K562 (cell line): ENCODE measurements around the gene HES6. TPM values are rescaled to one million over a fixed set of nuclear protein-coding genes. Genes with fewer than 3 reads are reported as not detected.

Experiments
- BACH1 ChIP-seq: fragments of 200-800 bp; sonication (Bioruptor generic); IDR thresholded peaks from 2 replicates; pipeline ENCODE4 v1.6.1; 2016; ENCODE audit warnings: missing genetic modification characterization, missing compliant biosample characterization
- ETV1 ChIP-seq: fragments of 450-650 bp; conservative IDR thresholded peaks from 2 replicates; pipeline ENCODE4 v1.6.1; 2016; ENCODE audit warnings: missing genetic modification characterization, control low read depth, low read depth, missing compliant biosample characterization
- GABPB2 ChIP-seq: fragments of 250-450 bp; sonication (Bioruptor Pico); conservative IDR thresholded peaks from 2 replicates; pipeline ENCODE4 v1.5.1; 2021; ENCODE audit warnings: mild to moderate bottlenecking
- GATAD2B ChIP-seq: fragments of 450-650 bp; IDR thresholded peaks from 2 replicates; pipeline ENCODE4 v1.6.1; 2017; ENCODE audit warnings: mild to moderate bottlenecking, borderline replicate concordance
- NELFE ChIP-seq: IDR thresholded peaks from 2 replicates; pipeline ENCODE4 v1.6.1; 2011; ENCODE audit warnings: mild to moderate bottlenecking; ENCODE audit not compliant: insufficient read depth, insufficient read length
- NUFIP1 ChIP-seq: fragments of 450-650 bp; IDR thresholded peaks from 2 replicates; pipeline ENCODE4 v1.6.1; 2018; ENCODE audit not compliant: partially characterized antibody
- SMAD3 ChIP-seq: fragments of 450-650 bp; formaldehyde crosslinking; conservative IDR thresholded peaks from 2 replicates; pipeline ENCODE4 v1.4.0; 2020; ENCODE audit warnings: mild to moderate bottlenecking
- SP1 ChIP-seq: sonication (generic); formaldehyde crosslinking; IDR thresholded peaks from 2 replicates; pipeline ENCODE4 v1.8.1; 2022; ENCODE audit warnings: mild to moderate bottlenecking, missing genetic modification reagents
- SRSF3 ChIP-seq: fragments of 200-400 bp; formaldehyde crosslinking; IDR thresholded peaks from 2 replicates; pipeline ENCODE4 v1.6.1; 2016; ENCODE audit warnings: mild to moderate bottlenecking, low read length, moderate library complexity; ENCODE audit not compliant: insufficient read depth
- TBP ChIP-seq: optimal IDR thresholded peaks from 2 replicates; pipeline ENCODE3; 2011; ENCODE audit warnings: low read depth, low read length, improper control_type of control experiment
- TEAD1 ChIP-seq, 2 experiments: fragments of 450-650 bp in 1 of 2; sonication (generic) in 1 of 2; formaldehyde crosslinking; IDR thresholded peaks; 2 replicates each; pipeline versions ENCODE4 v1.4.0 to v1.8.0; 2020 to 2022; ENCODE audit warnings: mild to moderate bottlenecking in 2 of 2, missing genetic modification reagents in 1 of 2
- TOE1 ChIP-seq, 2 experiments: fragments of 450-650 bp in 1 of 2; sonication (generic) in 1 of 2; formaldehyde crosslinking in 1 of 2; IDR thresholded peaks; 2 replicates each; pipeline versions ENCODE4 v1.7.1 to v1.8.0; 2016 to 2022; ENCODE audit warnings: borderline replicate concordance in 2 of 2, mild to moderate bottlenecking in 2 of 2, antibody characterized with exemption in 1 of 2, inconsistent platforms in 1 of 2, low read depth in 1 of 2, missing genetic modification reagents in 1 of 2, moderate library complexity in 1 of 2
- ZBTB1 ChIP-seq: sonication (generic); formaldehyde crosslinking; IDR thresholded peaks from 2 replicates; pipeline ENCODE4 v1.8.1; 2023; ENCODE audit warnings: missing genetic modification reagents, low read depth, mild to moderate bottlenecking, borderline replicate concordance
- ZFP36 ChIP-seq: fragments of 150-350 bp; IDR thresholded peaks from 2 replicates; pipeline ENCODE4 v1.6.1; 2018; ENCODE audit warnings: low read length, low read depth; ENCODE audit not compliant: partially characterized antibody
- ZNF324 ChIP-seq: fragments of 250-450 bp; sonication (Bioruptor Pico); IDR thresholded peaks from 2 replicates; pipeline ENCODE4 v1.4.0; 2020; ENCODE audit warnings: mild to moderate bottlenecking
- ZNF431 ChIP-seq: sonication (generic); formaldehyde crosslinking; IDR thresholded peaks from 2 replicates; pipeline ENCODE4 v1.8.0; 2022; ENCODE audit warnings: mild to moderate bottlenecking, missing genetic modification reagents
- polyA plus RNA-seq, 8 experiments: library from polyadenylated mRNA; depleted of rRNA in 4 of 8; stranded (reverse) in 5 of 8; unstranded in 3 of 8; fragments of >200 nt; fragmentation: Nextera tagmentation in 2 of 8; fragmentation: Illumina TruSeq in 1 of 8; extraction: Ambion mirVana in 2 of 8; extraction: Trizol in 1 of 8; gene quantifications; 2 replicates each; pipeline versions ENCODE4 v1.2.1 to v1.2.3, GENCODE V29; 2011 to 2014; ENCODE audit warnings: inconsistent platforms in 1 of 8, missing spikeins in 1 of 8
- total RNA-seq, 7 experiments: library from RNA; depleted of rRNA in 6 of 7; stranded (reverse); fragments of >200 nt in 6 of 7; fragmentation: Illumina TruSeq in 2 of 7; extraction: Trizol in 2 of 7; gene quantifications; 2 replicates each; pipeline versions ENCODE4 v1.2.1 to v1.2.3, GENCODE V29; 2011 to 2021; ENCODE audit warnings: low replicate concordance in 1 of 7
- TF ChIP-seq, protein P1 (sequence below): sonication (generic); formaldehyde crosslinking; IDR thresholded peaks from 2 replicates; pipeline ENCODE4 v1.9.0; 2022; ENCODE audit warnings: mild to moderate bottlenecking, missing genetic modification reagents
- TF ChIP-seq, protein P2 (sequence below): fragments of 200-800 bp; sonication (Bioruptor generic); IDR thresholded peaks from 2 replicates; pipeline ENCODE4 v1.6.1; 2016; ENCODE audit warnings: missing genetic modification characterization, missing compliant biosample characterization
- TF ChIP-seq, protein P3 (sequence below): fragments of 450-650 bp; formaldehyde crosslinking; conservative IDR thresholded peaks from 2 replicates; pipeline ENCODE4 v1.4.0; 2022; ENCODE audit warnings: mild to moderate bottlenecking, missing genetic modification characterization

Gene HES6
- total and polyA plus RNA-seq, 9 of the 15 experiments (the other 6 are each of a cell fraction or from before 2014, with no cell fraction given), result 6.2 to 133 (median 29.2) TPM

DNA sequence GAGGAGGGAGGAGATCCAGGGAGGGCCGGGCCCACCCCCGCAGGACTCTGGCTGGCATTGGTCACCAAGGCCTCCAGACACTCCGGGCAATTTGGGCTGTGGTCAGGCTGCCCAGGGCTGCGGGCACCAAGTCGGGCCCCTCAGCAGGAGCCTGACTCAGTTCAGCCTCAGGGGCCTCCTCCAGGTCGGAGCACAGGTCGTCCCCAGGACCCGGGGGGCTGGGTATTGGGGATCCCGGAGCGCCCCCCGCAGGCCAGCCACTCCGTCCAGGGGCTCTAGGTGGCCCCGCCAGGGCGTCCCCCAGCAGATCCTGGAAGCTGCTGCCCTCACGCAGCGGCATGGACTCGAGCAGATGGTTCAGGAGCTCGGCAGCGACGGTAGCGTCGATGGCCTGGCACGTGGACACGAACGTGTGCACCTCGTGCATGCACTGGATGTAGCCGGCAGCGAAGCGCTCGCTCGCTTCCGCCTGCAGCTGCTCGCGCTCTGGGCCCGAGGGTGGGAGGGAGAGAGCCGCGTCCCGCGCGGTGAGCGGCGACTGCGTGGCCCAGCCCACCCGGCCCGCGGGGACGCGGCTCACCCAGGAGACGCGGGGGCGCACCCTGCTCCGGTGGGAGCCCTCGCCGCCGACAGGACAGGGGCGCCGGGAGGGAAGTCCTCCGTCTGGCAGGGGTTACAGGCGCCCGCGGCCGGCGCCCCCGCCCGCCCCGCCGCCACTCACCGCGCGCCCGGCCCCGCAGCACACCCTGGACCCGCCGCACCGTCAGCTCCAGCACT, 884 bp downstream of the HES6 start (continued):
- no peak; the same call in 1 of the 2 replicates for TF ChIP-seq TOE1 (IDR thresholded peaks at IDR 0.05; ENCODE audit: borderline replicate concordance)
- peak; percentile 91; the same call in 1 of the 2 replicates for TF ChIP-seq TOE1 (CRISPR knock-in tag; IDR thresholded peaks at IDR 0.05; ENCODE audit: borderline replicate concordance, low read depth)
- peak; percentile 92 for TF ChIP-seq ZNF431 (CRISPR knock-in tag)
- TF ChIP-seq GATAD2B, result no peak
- no peak for TF ChIP-seq TBP
- TF ChIP-seq NELFE, result no peak
- TF ChIP-seq SP1 (CRISPR knock-in tag), result no peak
- TF ChIP-seq, protein P1, sequence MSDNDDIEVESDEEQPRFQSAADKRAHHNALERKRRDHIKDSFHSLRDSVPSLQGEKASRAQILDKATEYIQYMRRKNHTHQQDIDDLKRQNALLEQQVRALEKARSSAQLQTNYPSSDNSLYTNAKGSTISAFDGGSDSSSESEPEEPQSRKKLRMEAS (CRISPR knock-in tag), result peak; percentile 99
- TF ChIP-seq, protein P2, sequence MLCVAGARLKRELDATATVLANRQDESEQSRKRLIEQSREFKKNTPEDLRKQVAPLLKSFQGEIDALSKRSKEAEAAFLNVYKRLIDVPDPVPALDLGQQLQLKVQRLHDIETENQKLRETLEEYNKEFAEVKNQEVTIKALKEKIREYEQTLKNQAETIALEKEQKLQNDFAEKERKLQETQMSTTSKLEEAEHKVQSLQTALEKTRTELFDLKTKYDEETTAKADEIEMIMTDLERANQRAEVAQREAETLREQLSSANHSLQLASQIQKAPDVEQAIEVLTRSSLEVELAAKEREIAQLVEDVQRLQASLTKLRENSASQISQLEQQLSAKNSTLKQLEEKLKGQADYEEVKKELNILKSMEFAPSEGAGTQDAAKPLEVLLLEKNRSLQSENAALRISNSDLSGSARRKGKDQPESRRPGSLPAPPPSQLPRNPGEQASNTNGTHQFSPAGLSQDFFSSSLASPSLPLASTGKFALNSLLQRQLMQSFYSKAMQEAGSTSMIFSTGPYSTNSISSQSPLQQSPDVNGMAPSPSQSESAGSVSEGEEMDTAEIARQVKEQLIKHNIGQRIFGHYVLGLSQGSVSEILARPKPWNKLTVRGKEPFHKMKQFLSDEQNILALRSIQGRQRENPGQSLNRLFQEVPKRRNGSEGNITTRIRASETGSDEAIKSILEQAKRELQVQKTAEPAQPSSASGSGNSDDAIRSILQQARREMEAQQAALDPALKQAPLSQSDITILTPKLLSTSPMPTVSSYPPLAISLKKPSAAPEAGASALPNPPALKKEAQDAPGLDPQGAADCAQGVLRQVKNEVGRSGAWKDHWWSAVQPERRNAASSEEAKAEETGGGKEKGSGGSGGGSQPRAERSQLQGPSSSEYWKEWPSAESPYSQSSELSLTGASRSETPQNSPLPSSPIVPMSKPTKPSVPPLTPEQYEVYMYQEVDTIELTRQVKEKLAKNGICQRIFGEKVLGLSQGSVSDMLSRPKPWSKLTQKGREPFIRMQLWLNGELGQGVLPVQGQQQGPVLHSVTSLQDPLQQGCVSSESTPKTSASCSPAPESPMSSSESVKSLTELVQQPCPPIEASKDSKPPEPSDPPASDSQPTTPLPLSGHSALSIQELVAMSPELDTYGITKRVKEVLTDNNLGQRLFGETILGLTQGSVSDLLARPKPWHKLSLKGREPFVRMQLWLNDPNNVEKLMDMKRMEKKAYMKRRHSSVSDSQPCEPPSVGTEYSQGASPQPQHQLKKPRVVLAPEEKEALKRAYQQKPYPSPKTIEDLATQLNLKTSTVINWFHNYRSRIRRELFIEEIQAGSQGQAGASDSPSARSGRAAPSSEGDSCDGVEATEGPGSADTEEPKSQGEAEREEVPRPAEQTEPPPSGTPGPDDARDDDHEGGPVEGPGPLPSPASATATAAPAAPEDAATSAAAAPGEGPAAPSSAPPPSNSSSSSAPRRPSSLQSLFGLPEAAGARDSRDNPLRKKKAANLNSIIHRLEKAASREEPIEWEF (CRISPR knock-in tag), result no peak
- peak; percentile 83 for TF ChIP-seq ZBTB1 (CRISPR knock-in tag)
- TF ChIP-seq ZFP36, result no peak
- TF ChIP-seq BACH1 (tag), result no peak
- TF ChIP-seq SRSF3, result no peak
- TF ChIP-seq ZNF324 (CRISPR knock-in tag), result no peak
- peak in 1 of 2 experiments; percentile 97; a peak in 2 of 4 replicates for TF ChIP-seq TEAD1 (CRISPR knock-in tag; IDR thresholded peaks at IDR 0.05)
- TF ChIP-seq SMAD3, result no peak
- peak; percentile 50 for TF ChIP-seq NUFIP1
- no peak for TF ChIP-seq GABPB2 (CRISPR knock-in tag)
- peak; percentile 66 for TF ChIP-seq ETV1
- TF ChIP-seq, protein P3, sequence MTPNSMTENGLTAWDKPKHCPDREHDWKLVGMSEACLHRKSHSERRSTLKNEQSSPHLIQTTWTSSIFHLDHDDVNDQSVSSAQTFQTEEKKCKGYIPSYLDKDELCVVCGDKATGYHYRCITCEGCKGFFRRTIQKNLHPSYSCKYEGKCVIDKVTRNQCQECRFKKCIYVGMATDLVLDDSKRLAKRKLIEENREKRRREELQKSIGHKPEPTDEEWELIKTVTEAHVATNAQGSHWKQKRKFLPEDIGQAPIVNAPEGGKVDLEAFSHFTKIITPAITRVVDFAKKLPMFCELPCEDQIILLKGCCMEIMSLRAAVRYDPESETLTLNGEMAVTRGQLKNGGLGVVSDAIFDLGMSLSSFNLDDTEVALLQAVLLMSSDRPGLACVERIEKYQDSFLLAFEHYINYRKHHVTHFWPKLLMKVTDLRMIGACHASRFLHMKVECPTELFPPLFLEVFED, result no peak
